ENCODE data around the gene GK2.

Gene GK2

DNA sequence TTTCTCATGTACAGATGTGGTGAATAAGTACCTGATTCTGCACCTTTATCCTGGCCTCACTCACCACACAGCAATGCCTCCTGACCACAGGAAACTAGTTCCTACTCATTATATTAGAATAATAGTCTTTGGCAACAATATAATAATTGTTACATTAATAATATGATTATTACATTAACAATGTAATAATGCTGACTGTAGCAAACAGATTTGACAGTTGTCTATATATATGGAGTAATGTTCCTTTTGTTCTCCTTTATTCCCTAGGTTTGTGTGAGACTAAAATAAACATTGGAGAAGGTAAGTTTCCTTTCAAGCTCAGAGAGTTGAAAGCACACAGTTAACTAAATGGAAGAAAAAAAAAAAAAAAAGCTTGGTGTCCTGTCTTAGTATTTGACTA is 41.6 kb downstream of the GK2 start:
- no peak overlapping the region for H3K4me3 ChIP-seq (replicated peaks; ENCODE audit: low read depth, low read length)
- DNase-seq (ENCODE audit: extremely low read depth, low read depth) = no peak
- TF ChIP-seq, protein P1, sequence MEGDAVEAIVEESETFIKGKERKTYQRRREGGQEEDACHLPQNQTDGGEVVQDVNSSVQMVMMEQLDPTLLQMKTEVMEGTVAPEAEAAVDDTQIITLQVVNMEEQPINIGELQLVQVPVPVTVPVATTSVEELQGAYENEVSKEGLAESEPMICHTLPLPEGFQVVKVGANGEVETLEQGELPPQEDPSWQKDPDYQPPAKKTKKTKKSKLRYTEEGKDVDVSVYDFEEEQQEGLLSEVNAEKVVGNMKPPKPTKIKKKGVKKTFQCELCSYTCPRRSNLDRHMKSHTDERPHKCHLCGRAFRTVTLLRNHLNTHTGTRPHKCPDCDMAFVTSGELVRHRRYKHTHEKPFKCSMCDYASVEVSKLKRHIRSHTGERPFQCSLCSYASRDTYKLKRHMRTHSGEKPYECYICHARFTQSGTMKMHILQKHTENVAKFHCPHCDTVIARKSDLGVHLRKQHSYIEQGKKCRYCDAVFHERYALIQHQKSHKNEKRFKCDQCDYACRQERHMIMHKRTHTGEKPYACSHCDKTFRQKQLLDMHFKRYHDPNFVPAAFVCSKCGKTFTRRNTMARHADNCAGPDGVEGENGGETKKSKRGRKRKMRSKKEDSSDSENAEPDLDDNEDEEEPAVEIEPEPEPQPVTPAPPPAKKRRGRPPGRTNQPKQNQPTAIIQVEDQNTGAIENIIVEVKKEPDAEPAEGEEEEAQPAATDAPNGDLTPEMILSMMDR (IDR thresholded peaks at IDR 0.05; ENCODE audit: low read depth, low read length, missing control alignments) = no peak

DNA sequence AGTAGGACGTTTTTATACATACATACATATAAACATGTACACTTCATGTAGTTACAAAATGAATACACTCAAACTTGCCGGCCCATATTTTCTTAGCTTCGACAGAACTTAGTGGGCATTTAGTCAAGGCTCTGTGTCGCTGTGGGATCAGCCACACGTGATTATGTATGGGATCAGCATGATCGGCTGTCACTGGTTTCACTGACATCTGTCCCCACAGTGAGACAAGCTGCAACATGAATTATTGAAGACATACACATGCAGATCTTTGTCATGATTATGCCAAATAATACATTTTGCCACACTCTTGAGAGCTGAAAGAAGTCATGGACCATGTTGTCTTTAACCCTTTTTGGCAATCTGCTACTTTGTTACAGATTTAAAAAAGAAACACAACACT is 44.0 kb downstream of the GK2 start:
- TF ChIP-seq, protein P1 (IDR thresholded peaks at IDR 0.05; ENCODE audit: low read depth, low read length, missing control alignments) = no peak
- DNase-seq (ENCODE audit: extremely low read depth, low read depth) = no peak
- H3K4me3 ChIP-seq (replicated peaks; ENCODE audit: low read depth, low read length) = no peak overlapping the region

DNA sequence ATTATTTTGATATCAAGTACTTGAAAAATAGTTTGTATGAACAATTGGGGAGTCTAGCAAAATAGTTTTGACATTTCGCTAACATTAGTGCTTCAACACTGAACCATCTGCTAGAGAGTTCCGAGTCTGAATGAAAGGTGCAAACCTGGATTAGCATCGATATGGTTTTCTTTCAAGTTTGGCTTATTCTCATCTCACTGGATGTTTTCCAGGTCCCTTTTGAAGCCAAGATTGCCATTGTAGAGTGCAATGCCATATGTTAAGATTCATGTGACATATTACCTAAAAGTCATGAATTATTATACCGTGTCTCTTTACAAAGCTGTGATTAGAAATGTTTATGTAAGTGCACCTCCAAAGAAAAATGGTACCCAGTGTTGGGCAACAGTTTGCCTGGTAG is 45.4 kb downstream of the GK2 start:
- TF ChIP-seq, protein P1 (IDR thresholded peaks at IDR 0.05; ENCODE audit: low read depth, low read length, missing control alignments) = no peak
- H3K4me3 ChIP-seq (replicated peaks; ENCODE audit: low read depth, low read length) = no peak overlapping the region
- no peak for DNase-seq (ENCODE audit: extremely low read depth, low read depth)

DNA sequence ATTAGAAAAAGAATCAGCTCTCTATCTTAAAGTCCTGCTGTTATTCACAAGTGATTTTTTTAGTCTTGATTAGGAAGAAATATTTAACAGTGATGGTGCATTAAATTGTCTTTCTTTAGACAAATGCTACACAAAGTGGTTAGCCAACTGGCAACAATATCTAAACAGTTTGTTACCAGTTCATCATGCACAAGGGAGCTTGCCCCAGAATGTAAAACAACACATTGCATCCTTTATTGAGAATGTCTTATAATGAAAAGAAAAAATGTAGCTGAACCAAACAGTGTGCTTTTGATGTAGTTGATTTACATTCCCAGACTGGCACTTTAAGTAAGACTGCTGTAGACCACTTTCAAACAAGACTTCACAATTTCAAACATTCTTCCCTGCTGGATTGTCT is 48.0 kb downstream of the GK2 start:
- TF ChIP-seq, protein P1 (IDR thresholded peaks at IDR 0.05; ENCODE audit: low read depth, low read length, missing control alignments) = no peak
- DNase-seq (ENCODE audit: extremely low read depth, low read depth) = no peak
- H3K4me3 ChIP-seq (replicated peaks; ENCODE audit: low read depth, low read length) = no peak overlapping the region

DNA sequence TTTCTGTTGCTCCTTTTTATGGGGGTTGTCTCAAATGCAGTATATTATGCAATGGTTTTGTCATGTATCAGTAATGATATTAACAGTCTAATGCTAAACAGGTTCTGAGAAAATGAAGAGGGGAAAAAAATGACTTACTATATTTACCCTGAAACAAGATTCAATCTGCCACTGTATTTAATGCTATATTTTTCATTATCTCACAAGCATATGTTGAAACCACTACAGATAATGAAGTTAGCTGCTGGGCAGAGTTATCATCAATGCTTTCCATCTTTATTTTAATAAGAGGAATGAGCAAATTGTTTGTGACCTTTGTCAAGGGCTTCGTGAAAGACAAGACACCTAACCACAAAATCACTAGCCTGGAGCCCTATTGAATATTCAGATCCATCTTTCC is 49.6 kb downstream of the GK2 start:
- TF ChIP-seq, protein P1 (IDR thresholded peaks at IDR 0.05; ENCODE audit: low read depth, low read length, missing control alignments) = no peak
- no peak overlapping the region for H3K4me3 ChIP-seq (replicated peaks; ENCODE audit: low read depth, low read length)
- DNase-seq (ENCODE audit: extremely low read depth, low read depth) = no peak

DNA sequence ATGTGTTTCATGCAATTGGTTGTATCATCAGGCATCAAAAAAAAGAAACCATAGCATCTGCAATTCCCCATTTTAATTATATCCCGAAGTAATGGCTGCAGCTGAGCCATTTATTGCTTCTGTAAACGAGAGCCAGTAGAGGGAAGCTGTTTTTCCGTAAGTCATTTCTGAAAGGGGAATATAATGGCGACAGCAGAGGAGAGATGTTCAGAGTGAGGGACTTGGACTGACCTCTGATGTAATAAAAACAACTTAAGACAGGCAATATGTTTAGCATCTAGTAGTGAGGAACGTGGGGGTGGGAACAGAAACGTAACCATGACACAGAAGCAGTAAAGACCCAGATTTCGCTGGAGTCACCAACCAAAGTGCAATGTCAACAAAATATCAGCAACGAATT is 50.7 kb downstream of the GK2 start:
- no peak for DNase-seq (ENCODE audit: extremely low read depth, low read depth)
- TF ChIP-seq, protein P1 (IDR thresholded peaks at IDR 0.05; ENCODE audit: low read depth, low read length, missing control alignments) = no peak
- H3K4me3 ChIP-seq (replicated peaks; ENCODE audit: low read depth, low read length) = no peak overlapping the region
